K562 (cell line): ENCODE results near the gene VSIG10. TPM values are rescaled to one million over a fixed set of nuclear protein-coding genes. Genes with fewer than 3 reads are reported as not detected.

Experiments used
- ATAC-seq: fragments of 200-7000 bp; cut with Tn5 transposase; 3 replicates; pipeline ENCODE4 v1.9.1; 2020; ENCODE audit warnings: moderate library complexity
- BruUV-seq: library from RNA; stranded (reverse); fragments of 400-500 nt; replicated peaks from 2 replicates; lab custom pipeline; 2021; lab: Mats Ljungman, UMichigan
- CTCF ChIA-PET: fragments of 300-600 bp; formaldehyde crosslinking; extraction: SDS; loops from one replicate; lab custom pipeline; 2021; ENCODE audit warnings: low intra/inter-chr PET ratio; lab: Yijun Ruan, JAX
- POLR2A ChIA-PET: fragments of 300-600, 350-650 bp; sonication (Branson Sonifier 250); formaldehyde crosslinking; extraction: SDS; loops from one replicate; lab custom pipeline; 2021; ENCODE audit warnings: antibody characterized with exemption, inconsistent platforms; lab: Yijun Ruan, JAX
- DNase-seq, 4 experiments: peaks; one replicate each; pipeline versions ENCODE4 v3.0.0 to v3.0.0-alpha.2; 2011 to 2018; ENCODE audit warnings: low spot score in 3 of 4, mixed read lengths in 3 of 4; ENCODE audit errors: extremely low read depth in 1 of 4
- FAIRE-seq: peaks from 2 replicates; lab custom pipeline; 2011; peaks lifted over from hg19 to GRCh38; lab: Jason Lieb, UNC
- H2AFZ ChIP-seq: 2 replicates; pipeline ENCODE4 v1.6.0; 2011; ENCODE audit warnings: low read depth, low read length, control low read depth, inconsistent platforms
- H3K27ac ChIP-seq: fragments of 200-600 bp; 3 replicates; pipeline ENCODE4 v1.8.0; 2011; ENCODE audit warnings: low read depth, mild to moderate bottlenecking, control low read depth, inconsistent platforms, low read length, moderate library complexity, mixed read lengths; ENCODE audit errors: extremely low read depth
- H3K27me3 ChIP-seq, 2 experiments: fragments of 300-600 bp in 1 of 2; 2 replicates in 1 of 2; 3 replicates in 1 of 2; pipeline versions ENCODE4 v1.6.0 to v1.8.0; 2011; ENCODE audit warnings: inconsistent platforms in 2 of 2, low read length in 2 of 2, mild to moderate bottlenecking in 1 of 2, mixed read lengths in 1 of 2, moderate library complexity in 1 of 2; ENCODE audit not compliant: control insufficient read depth in 2 of 2, insufficient read depth in 2 of 2
- H3K36me3 ChIP-seq: fragments of 300-600 bp; 3 replicates; pipeline ENCODE4 v1.8.0; 2011; ENCODE audit warnings: mild to moderate bottlenecking, low read length, inconsistent platforms; ENCODE audit not compliant: control insufficient read depth, insufficient read depth
- H3K4me1 ChIP-seq, 2 experiments: fragments of 200-600 bp in 1 of 2; replicated peaks in 1 of 2; 2 replicates in 1 of 2; 3 replicates in 1 of 2; pipeline versions ENCODE4 v1.5.1 to v1.8.0; 2011; ENCODE audit warnings: inconsistent platforms in 2 of 2, low read length in 2 of 2, mild to moderate bottlenecking in 1 of 2, mixed read lengths in 1 of 2, moderate library complexity in 1 of 2; ENCODE audit not compliant: control insufficient read depth in 2 of 2, insufficient read depth in 2 of 2
- H3K4me2 ChIP-seq: 2 replicates; pipeline ENCODE4 v1.6.1; 2011; ENCODE audit warnings: low read length, control low read depth, inconsistent platforms, mixed read lengths; ENCODE audit not compliant: insufficient read depth
- H3K4me3 ChIP-seq: fragments of 200-600 bp; sonication (generic), shearing (Covaris generic); 2 replicates; pipeline ENCODE4 v1.5.1; 2016; ENCODE audit warnings: control low read depth, inconsistent platforms
- H3K79me2 ChIP-seq: fragments of 200-600 bp; 3 replicates; pipeline ENCODE4 v1.8.0; 2011; ENCODE audit warnings: low read length, inconsistent platforms; ENCODE audit not compliant: control insufficient read depth, insufficient read depth
- H3K9ac ChIP-seq, 2 experiments: 2 replicates each; pipeline versions ENCODE4 v1.6.0 to v1.6.1; 2011; ENCODE audit warnings: low read depth in 2 of 2, low read length in 2 of 2, control low read depth in 1 of 2, inconsistent platforms in 1 of 2, mild to moderate bottlenecking in 1 of 2, mixed read lengths in 1 of 2; ENCODE audit not compliant: insufficient read depth in 1 of 2
- H3K9me1 ChIP-seq: one replicate; pipeline ENCODE4 v1.6.0; 2011; ENCODE audit warnings: inconsistent platforms, mild to moderate bottlenecking, low read length, moderate library complexity; ENCODE audit not compliant: control insufficient read depth, insufficient read depth
- H3K9me3 ChIP-seq: replicated peaks from 2 replicates; pipeline ENCODE4 v1.5.1; 2011; ENCODE audit warnings: low read depth, low read length, inconsistent platforms; ENCODE audit not compliant: control insufficient read depth, insufficient read depth
- H4K20me1 ChIP-seq: replicated peaks from 2 replicates; pipeline ENCODE4 v1.6.1; 2011; ENCODE audit warnings: low read length, inconsistent platforms, mixed read lengths; ENCODE audit not compliant: control insufficient read depth, insufficient read depth
- GMEB1 ChIP-seq: fragments of 250-450 bp; sonication (Bioruptor Pico); IDR thresholded peaks from 2 replicates; pipeline ENCODE4 v1.4.0; 2020; ENCODE audit warnings: mild to moderate bottlenecking
- REST ChIP-seq, 2 experiments: fragments of 450-650 bp; formaldehyde crosslinking in 1 of 2; IDR thresholded peaks; 2 replicates each; pipeline versions ENCODE4 v1.4.0 to v1.6.1; 2014 to 2020; ENCODE audit warnings: mild to moderate bottlenecking in 2 of 2, borderline replicate concordance in 1 of 2, low read depth in 1 of 2
- ZNF124 ChIP-seq: sonication (generic); formaldehyde crosslinking; IDR thresholded peaks from 2 replicates; pipeline ENCODE4 v1.8.1; 2022; ENCODE audit warnings: missing genetic modification reagents
- WGBS: fragments of 100-300 bp; shearing (Covaris generic); methylation state at CpG from one replicate; pipeline ENCODE4 v1.1.6; 2016; ENCODE audit warnings: low coverage, mixed read lengths; ENCODE audit not compliant: insufficient coverage; ENCODE audit errors: missing lambda C conversion rate; 5-methylcytosine and 5-hydroxymethylcytosine counted together
- in situ Hi-C: fragments of 300-500 bp; cut with MboI; formaldehyde crosslinking; loops from 4 replicates; pipeline ENCODE4 v1.15.0; 2018; ENCODE audit warnings: inconsistent platforms, mixed read lengths
- intact Hi-C: fragments of 100-400 bp; cut with micrococcal nuclease; formaldehyde crosslinking; loops from 2 replicates; pipeline ENCODE4 v1.14.2; 2022
- polyA plus RNA-seq, 8 experiments: library from polyadenylated mRNA; depleted of rRNA in 4 of 8; stranded (reverse) in 5 of 8; unstranded in 3 of 8; fragments of >200 nt; fragmentation: Nextera tagmentation in 2 of 8; fragmentation: Illumina TruSeq in 1 of 8; extraction: Ambion mirVana in 2 of 8; extraction: Trizol in 1 of 8; gene quantifications; 2 replicates each; pipeline versions ENCODE4 v1.2.1 to v1.2.3, GENCODE V29; 2011 to 2014; ENCODE audit warnings: inconsistent platforms in 1 of 8, missing spikeins in 1 of 8
- total RNA-seq, 7 experiments: library from RNA; depleted of rRNA in 6 of 7; stranded (reverse); fragments of >200 nt in 6 of 7; fragmentation: Illumina TruSeq in 2 of 7; extraction: Trizol in 2 of 7; gene quantifications; 2 replicates each; pipeline versions ENCODE4 v1.2.1 to v1.2.3, GENCODE V29; 2011 to 2021; ENCODE audit warnings: low replicate concordance in 1 of 7

The VSIG10 gene
- total and polyA plus RNA-seq, 9 of the 15 experiments (the other 6 are each of a cell fraction or from before 2014, with no cell fraction given) = 4.1 to 8.8 (median 4.7) TPM

DNA sequence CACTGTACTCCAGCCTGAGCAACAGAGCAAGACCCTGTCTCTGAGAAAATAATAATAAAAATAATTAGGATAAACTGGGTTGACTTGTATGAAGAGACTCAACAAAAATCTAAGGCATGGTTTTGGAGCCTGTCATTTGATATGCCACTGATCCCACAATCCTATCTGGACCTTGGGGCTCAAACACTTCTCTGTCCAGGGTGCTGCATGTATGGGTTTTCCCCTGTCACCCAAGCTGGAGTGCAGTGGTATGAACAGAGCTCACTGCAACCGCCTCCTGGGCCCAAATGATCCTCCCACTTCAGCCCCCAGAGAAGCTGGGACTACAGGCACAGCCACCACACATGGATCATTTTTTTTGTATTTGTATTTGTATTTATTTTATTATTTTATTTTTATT is 5.3 kb upstream of the VSIG10 start:
- Histone ChIP-seq H3K4me2 (no peak overlapping the region), H3K4me3 (no peak overlapping the region), H3K9me3 (no peaks in the 10 kb centered on the region), H3K9me1 (no peaks in the 10 kb centered on the region), H3K4me1 (peaks cover 0 to 3% of the 10 kb centered on the region in 2 experiments; a peak in 2 of 5 replicates), H2AFZ (no peak overlapping the region), H4K20me1 (no peaks in the 10 kb centered on the region), H3K79me2 (no peaks in the 10 kb centered on the region), H3K27ac (no peak overlapping the region), H3K36me3 (no peaks in the 10 kb centered on the region), H3K9ac (no peak overlapping the region), H3K27me3 (peaks cover 0 to 5% of the 10 kb centered on the region in 2 experiments; a peak in 2 of 5 replicates)
- POLR2A ChIA-PET = interaction anchor here (0.6 to 0.8 kb wide), 3 partner anchors 11 to 30 kb away, joined by 3 read pairs; no protein-coding TSS in a partner anchor
- intact Hi-C loops = no loop called here
- TF ChIP-seq REST (IDR thresholded peaks at IDR 0.05; ENCODE audit: borderline replicate concordance) (peak; percentile 69), REST (CRISPR knock-in tag; IDR thresholded peaks at IDR 0.05; ENCODE audit: low read depth) (no peak), ZNF124 (CRISPR knock-in tag) (no peak), GMEB1 (CRISPR knock-in tag) (no peak)
- DNase-seq (no peak), FAIRE-seq (no peak), ATAC-seq (no peak)
- 25% methylated on average over 1 of the region's 1 CpG for WGBS
- in situ Hi-C loops = no loop called here
- CTCF ChIA-PET = no interaction called here
- BruUV-seq = no TSS peak
